Effector CD4-positive, alpha-beta T cell (primary cell): Measurements from ENCODE around the gene P2RX1. TPM values are rescaled to one million over a fixed set of nuclear protein-coding genes. Genes with fewer than 3 reads are reported as not detected.

ENCODE experiments used
- DNase-seq: peaks from one replicate; pipeline ENCODE4 v3.0.0-alpha.2; 2020
- total RNA-seq: gene quantifications from one replicate; lab custom pipeline; 2026; lab: John Stamatoyannopoulos, UW

The P2RX1 gene
- total RNA-seq: not detected

GRCh38 chr17:3915995-3916696 lies at the start of gene P2RX1:
Gene P2RX1 (minus strand): TSS chr17:3916465. CDS start chr17:3916225, 240 bp downstream.
- no peak for DNase-seq

GRCh38 chr17:3965118-3965800 lies 49.0 kb upstream of the P2RX1 start:
- DNase-seq: peak; percentile 60

- DNase-seq: peak; percentile 63
Measured at GRCh38 chr17:3964203-3965117, 48.2 kb upstream of the P2RX1 start, which contains the start of gene ATP2A3. Gene ATP2A3 (minus strand): TSS chr17:3964437. CDS start chr17:3964291, 146 bp downstream.

- peak; percentile 61 for DNase-seq
Measured at GRCh38 chr17:3963237-3964201, 47.3 kb upstream of the P2RX1 start.

- DNase-seq: no peak
Measured at GRCh38 chr17:3962965-3963236, 46.6 kb upstream of the P2RX1 start.

- no peak for DNase-seq
Measured at GRCh38 chr17:3962217-3962964, 46.1 kb upstream of the P2RX1 start.

GRCh38 chr17:3961564-3962047 lies 45.3 kb upstream of the P2RX1 start:
- no peak for DNase-seq

- DNase-seq: no peak
Measured at GRCh38 chr17:3960764-3961163, 44.5 kb upstream of the P2RX1 start.

- no peak for DNase-seq
Measured at GRCh38 chr17:3959921-3960601, 43.8 kb upstream of the P2RX1 start.

GRCh38 chr17:3959295-3959899 lies 43.1 kb upstream of the P2RX1 start:
- no peak for DNase-seq

- DNase-seq: no peak
Measured at GRCh38 chr17:3957735-3958599, 41.7 kb upstream of the P2RX1 start.

- no peak for DNase-seq
Measured at GRCh38 chr17:3956983-3957382, 40.7 kb upstream of the P2RX1 start.

GRCh38 chr17:3956327-3956957 lies 40.2 kb upstream of the P2RX1 start:
- no peak for DNase-seq

GRCh38 chr17:3955673-3955988 lies 39.4 kb upstream of the P2RX1 start:
- DNase-seq: no peak

- DNase-seq: no peak
Measured at GRCh38 chr17:3954976-3955672, 38.9 kb upstream of the P2RX1 start.

GRCh38 chr17:3954086-3954485 lies 37.8 kb upstream of the P2RX1 start:
- no peak for DNase-seq

- no peak for DNase-seq
Measured at GRCh38 chr17:3953542-3953941, 37.3 kb upstream of the P2RX1 start.

GRCh38 chr17:3952186-3952585 lies 35.9 kb upstream of the P2RX1 start:
- no peak for DNase-seq
